ENCODE data around the gene TMCC1.
A peak's percentile ranks its signal among the peaks of the same experiment; 100 is the strongest.
"Not testable (repeated sequence)": the region's sequence is repeated elsewhere in the genome, so short reads cannot be mapped to it uniquely, and the experiment has no call there.

Gene TMCC1

GRCh38 chr3:129702934-129703712, 190.4 kb downstream of the TMCC1 start:
- peak; percentile 62 for DNase-seq (ENCODE audit: low read depth)
- no peak for TF ChIP-seq CTCF (IDR thresholded peaks at IDR 0.05; ENCODE audit: insufficient read depth, low read depth, low read length, missing control alignments)
- H3K4me3 ChIP-seq (ENCODE audit: low read length) = no peak overlapping the region

GRCh38 chr3:129701161-129701560, 192.3 kb downstream of the TMCC1 start:
- TF ChIP-seq CTCF (IDR thresholded peaks at IDR 0.05; ENCODE audit: insufficient read depth, low read depth, low read length, missing control alignments) = no peak

GRCh38 chr3:129699612-129700011, 193.9 kb downstream of the TMCC1 start:
- H3K4me3 ChIP-seq (ENCODE audit: low read length) = no peak overlapping the region
- no peak for TF ChIP-seq CTCF (IDR thresholded peaks at IDR 0.05; ENCODE audit: insufficient read depth, low read depth, low read length, missing control alignments)

More at GRCh38 chr3:129701161-129701560, 192.3 kb downstream of the TMCC1 start:
- no peak overlapping the region for H3K4me3 ChIP-seq (ENCODE audit: low read length)
- DNase-seq (ENCODE audit: low read depth) = no peak

GRCh38 chr3:129699199-129699598, 194.3 kb downstream of the TMCC1 start:
- no peak overlapping the region for H3K4me3 ChIP-seq (ENCODE audit: low read length)
- no peak for DNase-seq (ENCODE audit: low read depth)
- no peak for TF ChIP-seq CTCF (IDR thresholded peaks at IDR 0.05; ENCODE audit: insufficient read depth, low read depth, low read length, missing control alignments)

More at GRCh38 chr3:129699612-129700011, 193.9 kb downstream of the TMCC1 start:
- DNase-seq (ENCODE audit: low read depth) = no peak

GRCh38 chr3:129697229-129697969, 196.1 kb downstream of the TMCC1 start:
- no peak for DNase-seq (ENCODE audit: low read depth)

GRCh38 chr3:129696430-129696829, 197.1 kb downstream of the TMCC1 start:
- DNase-seq (ENCODE audit: low read depth); H3K4me3 ChIP-seq (ENCODE audit: low read length): not testable (repeated sequence)

More at GRCh38 chr3:129697229-129697969, 196.1 kb downstream of the TMCC1 start:
- H3K4me3 ChIP-seq (ENCODE audit: low read length) = no peak overlapping the region
- no peak for TF ChIP-seq CTCF (IDR thresholded peaks at IDR 0.05; ENCODE audit: insufficient read depth, low read depth, low read length, missing control alignments)

- TF ChIP-seq CTCF (IDR thresholded peaks at IDR 0.05; ENCODE audit: insufficient read depth, low read depth, low read length, missing control alignments) = no peak
- DNase-seq (ENCODE audit: low read depth) = peak; percentile 89
- no peak overlapping the region for H3K4me3 ChIP-seq (ENCODE audit: low read length)
These were observed 198.3 kb downstream of the TMCC1 start for GRCh38 chr3:129695230-129695629.
